ENCODE measurements around the gene CD8A.

DNA sequence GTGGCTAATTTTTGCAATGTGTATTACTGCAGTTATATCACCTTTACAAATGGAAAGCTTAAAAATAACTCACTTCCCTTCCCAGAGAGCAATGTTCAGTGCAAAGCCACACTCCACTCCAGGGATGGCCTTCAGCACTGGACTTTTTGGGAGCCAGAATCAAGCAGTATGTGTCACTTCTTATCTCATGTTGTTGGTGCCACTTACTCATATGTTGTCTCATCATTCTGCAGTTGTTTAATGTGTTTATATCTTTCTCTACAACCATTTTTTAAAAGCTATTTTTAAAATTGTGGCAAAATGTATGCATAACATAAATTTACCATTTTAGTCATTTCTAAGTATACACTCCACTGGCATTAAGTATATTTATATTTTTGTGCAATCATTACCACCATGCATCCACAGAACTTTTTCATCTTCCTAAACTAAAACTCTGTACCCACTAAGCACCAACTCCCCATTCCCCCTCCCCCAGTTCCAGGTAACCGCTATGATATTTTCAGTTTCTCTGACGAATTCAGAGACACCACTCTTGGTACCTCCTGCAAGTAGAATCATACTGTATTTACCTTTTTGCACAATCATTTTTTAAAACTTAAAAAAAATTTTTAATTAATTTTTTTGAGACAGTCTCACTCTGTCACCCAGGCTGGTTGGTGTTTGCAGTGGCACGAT lies 32.1 kb upstream of the CD8A start:
- TF ChIP-seq, protein P1, sequence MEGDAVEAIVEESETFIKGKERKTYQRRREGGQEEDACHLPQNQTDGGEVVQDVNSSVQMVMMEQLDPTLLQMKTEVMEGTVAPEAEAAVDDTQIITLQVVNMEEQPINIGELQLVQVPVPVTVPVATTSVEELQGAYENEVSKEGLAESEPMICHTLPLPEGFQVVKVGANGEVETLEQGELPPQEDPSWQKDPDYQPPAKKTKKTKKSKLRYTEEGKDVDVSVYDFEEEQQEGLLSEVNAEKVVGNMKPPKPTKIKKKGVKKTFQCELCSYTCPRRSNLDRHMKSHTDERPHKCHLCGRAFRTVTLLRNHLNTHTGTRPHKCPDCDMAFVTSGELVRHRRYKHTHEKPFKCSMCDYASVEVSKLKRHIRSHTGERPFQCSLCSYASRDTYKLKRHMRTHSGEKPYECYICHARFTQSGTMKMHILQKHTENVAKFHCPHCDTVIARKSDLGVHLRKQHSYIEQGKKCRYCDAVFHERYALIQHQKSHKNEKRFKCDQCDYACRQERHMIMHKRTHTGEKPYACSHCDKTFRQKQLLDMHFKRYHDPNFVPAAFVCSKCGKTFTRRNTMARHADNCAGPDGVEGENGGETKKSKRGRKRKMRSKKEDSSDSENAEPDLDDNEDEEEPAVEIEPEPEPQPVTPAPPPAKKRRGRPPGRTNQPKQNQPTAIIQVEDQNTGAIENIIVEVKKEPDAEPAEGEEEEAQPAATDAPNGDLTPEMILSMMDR (IDR thresholded peaks at IDR 0.05; ENCODE audit: low read depth, low read length): no peak
- no peak for TF ChIP-seq EZH2phosphoT487 (IDR thresholded peaks at IDR 0.05; ENCODE audit: low read depth)
